HepG2 (cell line): ENCODE measurements around the gene CRKL. TPM values are rescaled to one million over a fixed set of nuclear protein-coding genes. Genes with fewer than 3 reads are reported as not detected.
A peak's percentile ranks its signal among the peaks of the same experiment; 100 is the strongest.

Source experiments
- CBFB ChIP-seq: sonication (generic); formaldehyde crosslinking; IDR thresholded peaks from 2 replicates; pipeline ENCODE4 v1.4.0; 2020; ENCODE audit warnings: missing genetic modification reagents
- CCAR2 ChIP-seq: fragments of 200-400 bp; formaldehyde crosslinking; optimal IDR thresholded peaks from 2 replicates; pipeline ENCODE3; 2018; ENCODE audit warnings: low read depth, mild to moderate bottlenecking, low read length, moderate library complexity
- HMG20B ChIP-seq: conservative IDR thresholded peaks from 2 replicates; pipeline ENCODE4 v1.6.1; 2016; ENCODE audit warnings: missing genetic modification reagents, missing compliant biosample characterization
- NCOA2 ChIP-seq: sonication (generic); formaldehyde crosslinking; IDR thresholded peaks from 2 replicates; pipeline ENCODE4 v1.8.0; 2022; ENCODE audit warnings: inconsistent platforms
- RBM22 ChIP-seq: fragments of 200-400 bp; formaldehyde crosslinking; optimal IDR thresholded peaks from 2 replicates; pipeline ENCODE3; 2017; ENCODE audit warnings: mild to moderate bottlenecking, low read length, moderate library complexity
- ZNF101 ChIP-seq: sonication (generic); formaldehyde crosslinking; IDR thresholded peaks from 2 replicates; pipeline ENCODE4 v1.4.0; 2020; ENCODE audit warnings: mild to moderate bottlenecking, low read depth, missing genetic modification reagents, borderline replicate concordance
- ZNF563 ChIP-seq: sonication (generic); formaldehyde crosslinking; IDR thresholded peaks from 2 replicates; pipeline ENCODE4 v1.8.0; 2022; ENCODE audit warnings: mild to moderate bottlenecking, moderate library complexity, missing genetic modification reagents
- ZNF720 ChIP-seq: sonication (generic); formaldehyde crosslinking; IDR thresholded peaks from 2 replicates; pipeline ENCODE4 v1.4.0; 2020; ENCODE audit warnings: missing genetic modification reagents
- polyA plus RNA-seq, 8 experiments: library from polyadenylated mRNA; depleted of rRNA in 3 of 8; stranded (reverse) in 7 of 8; unstranded in 1 of 8; fragments of >200 nt; fragmentation: Illumina TruSeq in 4 of 8; extraction: Trizol in 4 of 8; gene quantifications; 2 replicates each; pipeline versions ENCODE4 v1.2.1 to v1.2.3, GENCODE V29; 2011 to 2016; ENCODE audit warnings: low read depth in 4 of 8, missing spikeins in 1 of 8, mixed read lengths in 1 of 8; ENCODE audit not compliant: insufficient read depth in 1 of 8
- total RNA-seq, 5 experiments: library from RNA; depleted of rRNA; stranded (reverse); fragments of >200 nt; fragmentation: Illumina TruSeq; extraction: Trizol; gene quantifications; 2 replicates each; pipeline ENCODE4 v1.2.3, GENCODE V29; 2016; ENCODE audit warnings: low read depth in 1 of 5
- TF ChIP-seq, protein P1 (sequence below): sonication (generic); formaldehyde crosslinking; IDR thresholded peaks from 2 replicates; pipeline ENCODE4 v1.4.0; 2020; ENCODE audit warnings: mild to moderate bottlenecking, missing genetic modification reagents, borderline replicate concordance
- TF ChIP-seq, protein P2 (sequence below): sonication (generic); formaldehyde crosslinking; IDR thresholded peaks from 2 replicates; pipeline ENCODE4 v1.4.0; 2020; ENCODE audit warnings: missing genetic modification reagents
- TF ChIP-seq, protein P3 (sequence below): sonication (generic); formaldehyde crosslinking; IDR thresholded peaks from 2 replicates; pipeline ENCODE4 v1.5.0; 2020; ENCODE audit warnings: mild to moderate bottlenecking, missing genetic modification reagents, moderate library complexity
- TF ChIP-seq, protein P4 (sequence below): sonication (generic); formaldehyde crosslinking; IDR thresholded peaks from 2 replicates; pipeline ENCODE4 v1.5.0; 2020; ENCODE audit warnings: mild to moderate bottlenecking, missing genetic modification reagents, borderline replicate concordance
- TF ChIP-seq, protein P5 (sequence below): sonication (generic); formaldehyde crosslinking; IDR thresholded peaks from 2 replicates; pipeline ENCODE4 v1.5.0; 2020; ENCODE audit warnings: missing genetic modification reagents

CRKL gene
- total and polyA plus RNA-seq, 2 of the 13 experiments (the other 11 are each of a cell fraction or from before 2014, with no cell fraction given), result 37.4 to 60.6 TPM

DNA sequence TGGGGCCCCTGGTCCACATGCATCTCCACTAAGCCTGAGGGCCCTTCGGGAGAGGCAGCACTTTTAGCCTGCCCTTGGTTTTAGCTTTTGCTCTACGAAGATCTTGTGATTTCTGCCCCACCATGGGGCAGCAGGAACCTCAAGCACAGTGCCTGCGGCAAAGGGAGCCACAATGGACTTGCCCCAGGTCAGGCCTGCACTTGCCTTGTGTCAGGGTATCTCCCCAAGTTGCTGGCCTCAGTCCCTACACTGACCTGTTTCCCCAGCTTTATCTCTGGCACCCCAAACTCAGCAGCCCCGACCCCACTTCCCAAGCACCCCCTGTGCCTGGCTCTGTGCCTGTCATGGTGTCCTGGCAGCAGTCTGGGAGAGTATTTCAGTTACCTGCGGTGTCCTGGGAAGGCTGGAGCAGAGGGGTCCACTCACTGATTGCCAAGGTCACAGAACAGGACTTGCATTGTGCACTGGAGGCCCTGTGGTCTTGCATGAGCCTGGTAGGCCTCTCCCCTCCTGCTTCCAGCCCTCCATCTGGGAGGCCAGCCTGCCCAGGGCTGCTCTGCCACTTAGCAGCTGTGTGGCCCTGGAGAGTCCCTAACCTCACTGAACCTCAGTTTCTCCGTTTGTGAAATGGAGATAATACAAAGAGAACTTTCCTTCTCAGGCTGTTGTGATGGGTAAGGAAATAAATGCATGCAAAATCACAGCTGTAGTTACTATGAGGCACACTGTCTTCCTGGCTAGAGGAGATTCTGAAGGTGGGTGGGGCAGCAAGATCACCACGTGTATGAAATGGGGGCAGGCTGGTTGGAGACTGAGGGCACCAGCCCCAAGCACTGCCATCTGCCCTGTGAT lies 46.2 kb downstream of the CRKL start (continued):
- TF ChIP-seq, protein P1, sequence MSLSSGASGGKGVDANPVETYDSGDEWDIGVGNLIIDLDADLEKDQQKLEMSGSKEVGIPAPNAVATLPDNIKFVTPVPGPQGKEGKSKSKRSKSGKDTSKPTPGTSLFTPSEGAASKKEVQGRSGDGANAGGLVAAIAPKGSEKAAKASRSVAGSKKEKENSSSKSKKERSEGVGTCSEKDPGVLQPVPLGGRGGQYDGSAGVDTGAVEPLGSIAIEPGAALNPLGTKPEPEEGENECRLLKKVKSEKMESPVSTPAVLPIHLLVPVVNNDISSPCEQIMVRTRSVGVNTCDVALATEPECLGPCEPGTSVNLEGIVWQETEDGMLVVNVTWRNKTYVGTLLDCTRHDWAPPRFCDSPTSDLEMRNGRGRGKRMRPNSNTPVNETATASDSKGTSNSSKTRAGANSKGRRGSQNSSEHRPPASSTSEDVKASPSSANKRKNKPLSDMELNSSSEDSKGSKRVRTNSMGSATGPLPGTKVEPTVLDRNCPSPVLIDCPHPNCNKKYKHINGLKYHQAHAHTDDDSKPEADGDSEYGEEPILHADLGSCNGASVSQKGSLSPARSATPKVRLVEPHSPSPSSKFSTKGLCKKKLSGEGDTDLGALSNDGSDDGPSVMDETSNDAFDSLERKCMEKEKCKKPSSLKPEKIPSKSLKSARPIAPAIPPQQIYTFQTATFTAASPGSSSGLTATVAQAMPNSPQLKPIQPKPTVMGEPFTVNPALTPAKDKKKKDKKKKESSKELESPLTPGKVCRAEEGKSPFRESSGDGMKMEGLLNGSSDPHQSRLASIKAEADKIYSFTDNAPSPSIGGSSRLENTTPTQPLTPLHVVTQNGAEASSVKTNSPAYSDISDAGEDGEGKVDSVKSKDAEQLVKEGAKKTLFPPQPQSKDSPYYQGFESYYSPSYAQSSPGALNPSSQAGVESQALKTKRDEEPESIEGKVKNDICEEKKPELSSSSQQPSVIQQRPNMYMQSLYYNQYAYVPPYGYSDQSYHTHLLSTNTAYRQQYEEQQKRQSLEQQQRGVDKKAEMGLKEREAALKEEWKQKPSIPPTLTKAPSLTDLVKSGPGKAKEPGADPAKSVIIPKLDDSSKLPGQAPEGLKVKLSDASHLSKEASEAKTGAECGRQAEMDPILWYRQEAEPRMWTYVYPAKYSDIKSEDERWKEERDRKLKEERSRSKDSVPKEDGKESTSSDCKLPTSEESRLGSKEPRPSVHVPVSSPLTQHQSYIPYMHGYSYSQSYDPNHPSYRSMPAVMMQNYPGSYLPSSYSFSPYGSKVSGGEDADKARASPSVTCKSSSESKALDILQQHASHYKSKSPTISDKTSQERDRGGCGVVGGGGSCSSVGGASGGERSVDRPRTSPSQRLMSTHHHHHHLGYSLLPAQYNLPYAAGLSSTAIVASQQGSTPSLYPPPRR, result peak; percentile 59; the same call in 1 of the 2 replicates
- TF ChIP-seq RBM22 (no peak), ZNF720 (no peak), ZNF563 (CRISPR knock-in tag) (no peak), CBFB (0 out of 2 replicates have a peak, but pooled peaks have one; percentile 26), NCOA2 (peak; percentile 51; the same call in 1 of the 2 replicates), ZNF101 (CRISPR knock-in tag) (no peak), HMG20B (no peak), CCAR2 (no peak)
- TF ChIP-seq, protein P2, sequence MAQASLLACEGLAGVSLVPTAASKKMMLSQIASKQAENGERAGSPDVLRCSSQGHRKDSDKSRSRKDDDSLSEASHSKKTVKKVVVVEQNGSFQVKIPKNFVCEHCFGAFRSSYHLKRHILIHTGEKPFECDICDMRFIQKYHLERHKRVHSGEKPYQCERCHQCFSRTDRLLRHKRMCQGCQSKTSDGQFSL (CRISPR knock-in tag), result no peak
- TF ChIP-seq, protein P3, sequence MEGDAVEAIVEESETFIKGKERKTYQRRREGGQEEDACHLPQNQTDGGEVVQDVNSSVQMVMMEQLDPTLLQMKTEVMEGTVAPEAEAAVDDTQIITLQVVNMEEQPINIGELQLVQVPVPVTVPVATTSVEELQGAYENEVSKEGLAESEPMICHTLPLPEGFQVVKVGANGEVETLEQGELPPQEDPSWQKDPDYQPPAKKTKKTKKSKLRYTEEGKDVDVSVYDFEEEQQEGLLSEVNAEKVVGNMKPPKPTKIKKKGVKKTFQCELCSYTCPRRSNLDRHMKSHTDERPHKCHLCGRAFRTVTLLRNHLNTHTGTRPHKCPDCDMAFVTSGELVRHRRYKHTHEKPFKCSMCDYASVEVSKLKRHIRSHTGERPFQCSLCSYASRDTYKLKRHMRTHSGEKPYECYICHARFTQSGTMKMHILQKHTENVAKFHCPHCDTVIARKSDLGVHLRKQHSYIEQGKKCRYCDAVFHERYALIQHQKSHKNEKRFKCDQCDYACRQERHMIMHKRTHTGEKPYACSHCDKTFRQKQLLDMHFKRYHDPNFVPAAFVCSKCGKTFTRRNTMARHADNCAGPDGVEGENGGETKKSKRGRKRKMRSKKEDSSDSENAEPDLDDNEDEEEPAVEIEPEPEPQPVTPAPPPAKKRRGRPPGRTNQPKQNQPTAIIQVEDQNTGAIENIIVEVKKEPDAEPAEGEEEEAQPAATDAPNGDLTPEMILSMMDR (CRISPR knock-in tag), result peak; percentile 21; the same call in 1 of the 2 replicates
- TF ChIP-seq, protein P4, sequence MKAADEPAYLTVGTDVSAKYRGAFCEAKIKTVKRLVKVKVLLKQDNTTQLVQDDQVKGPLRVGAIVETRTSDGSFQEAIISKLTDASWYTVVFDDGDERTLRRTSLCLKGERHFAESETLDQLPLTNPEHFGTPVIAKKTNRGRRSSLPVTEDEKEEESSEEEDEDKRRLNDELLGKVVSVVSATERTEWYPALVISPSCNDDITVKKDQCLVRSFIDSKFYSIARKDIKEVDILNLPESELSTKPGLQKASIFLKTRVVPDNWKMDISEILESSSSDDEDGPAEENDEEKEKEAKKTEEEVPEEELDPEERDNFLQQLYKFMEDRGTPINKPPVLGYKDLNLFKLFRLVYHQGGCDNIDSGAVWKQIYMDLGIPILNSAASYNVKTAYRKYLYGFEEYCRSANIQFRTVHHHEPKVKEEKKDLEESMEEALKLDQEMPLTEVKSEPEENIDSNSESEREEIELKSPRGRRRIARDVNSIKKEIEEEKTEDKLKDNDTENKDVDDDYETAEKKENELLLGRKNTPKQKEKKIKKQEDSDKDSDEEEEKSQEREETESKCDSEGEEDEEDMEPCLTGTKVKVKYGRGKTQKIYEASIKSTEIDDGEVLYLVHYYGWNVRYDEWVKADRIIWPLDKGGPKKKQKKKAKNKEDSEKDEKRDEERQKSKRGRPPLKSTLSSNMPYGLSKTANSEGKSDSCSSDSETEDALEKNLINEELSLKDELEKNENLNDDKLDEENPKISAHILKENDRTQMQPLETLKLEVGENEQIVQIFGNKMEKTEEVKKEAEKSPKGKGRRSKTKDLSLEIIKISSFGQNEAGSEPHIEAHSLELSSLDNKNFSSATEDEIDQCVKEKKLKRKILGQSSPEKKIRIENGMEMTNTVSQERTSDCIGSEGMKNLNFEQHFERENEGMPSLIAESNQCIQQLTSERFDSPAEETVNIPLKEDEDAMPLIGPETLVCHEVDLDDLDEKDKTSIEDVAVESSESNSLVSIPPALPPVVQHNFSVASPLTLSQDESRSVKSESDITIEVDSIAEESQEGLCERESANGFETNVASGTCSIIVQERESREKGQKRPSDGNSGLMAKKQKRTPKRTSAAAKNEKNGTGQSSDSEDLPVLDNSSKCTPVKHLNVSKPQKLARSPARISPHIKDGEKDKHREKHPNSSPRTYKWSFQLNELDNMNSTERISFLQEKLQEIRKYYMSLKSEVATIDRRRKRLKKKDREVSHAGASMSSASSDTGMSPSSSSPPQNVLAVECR (CRISPR knock-in tag), result peak; percentile 35; the same call in 1 of the 2 replicates
- TF ChIP-seq, protein P5, sequence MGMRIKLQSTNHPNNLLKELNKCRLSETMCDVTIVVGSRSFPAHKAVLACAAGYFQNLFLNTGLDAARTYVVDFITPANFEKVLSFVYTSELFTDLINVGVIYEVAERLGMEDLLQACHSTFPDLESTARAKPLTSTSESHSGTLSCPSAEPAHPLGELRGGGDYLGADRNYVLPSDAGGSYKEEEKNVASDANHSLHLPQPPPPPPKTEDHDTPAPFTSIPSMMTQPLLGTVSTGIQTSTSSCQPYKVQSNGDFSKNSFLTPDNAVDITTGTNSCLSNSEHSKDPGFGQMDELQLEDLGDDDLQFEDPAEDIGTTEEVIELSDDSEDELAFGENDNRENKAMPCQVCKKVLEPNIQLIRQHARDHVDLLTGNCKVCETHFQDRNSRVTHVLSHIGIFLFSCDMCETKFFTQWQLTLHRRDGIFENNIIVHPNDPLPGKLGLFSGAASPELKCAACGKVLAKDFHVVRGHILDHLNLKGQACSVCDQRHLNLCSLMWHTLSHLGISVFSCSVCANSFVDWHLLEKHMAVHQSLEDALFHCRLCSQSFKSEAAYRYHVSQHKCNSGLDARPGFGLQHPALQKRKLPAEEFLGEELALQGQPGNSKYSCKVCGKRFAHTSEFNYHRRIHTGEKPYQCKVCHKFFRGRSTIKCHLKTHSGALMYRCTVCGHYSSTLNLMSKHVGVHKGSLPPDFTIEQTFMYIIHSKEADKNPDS (CRISPR knock-in tag), result no peak
